Retinal pigment epithelial cell (primary cell): Measurements from ENCODE around the gene TUBE1.
"Not testable (repeated sequence)": the region's sequence is repeated elsewhere in the genome, so short reads cannot be mapped to it uniquely, and the experiment has no call there.

Source experiments
- DNase-seq: peaks from one replicate; pipeline ENCODE4 v3.0.0-alpha.2; 2010; ENCODE audit warnings: low read depth
- H3K4me3 ChIP-seq: 2 replicates; pipeline ENCODE4 v1.5.1; 2011; ENCODE audit warnings: mild to moderate bottlenecking, low read length, control low read depth, moderate library complexity
- CTCF ChIP-seq: conservative IDR thresholded peaks from 2 replicates; pipeline ENCODE4 v1.5.1; 2011; ENCODE audit warnings: low read depth, low read length, control low read depth, inconsistent platforms

TUBE1 gene

GRCh38 chr6:112065426-112065986 lies 21.8 kb downstream of the TUBE1 start:
- H3K4me3 ChIP-seq = no peak overlapping the region
- no peak for TF ChIP-seq CTCF
- DNase-seq = no peak

- TF ChIP-seq CTCF = no peak
- H3K4me3 ChIP-seq = no peak overlapping the region
- no peak for DNase-seq
Observed at GRCh38 chr6:112062966-112063365, 24.3 kb downstream of the TUBE1 start.

- no peak overlapping the region for H3K4me3 ChIP-seq
- TF ChIP-seq CTCF = no peak
- DNase-seq = no peak
Observed at GRCh38 chr6:112061605-112062004, 25.7 kb downstream of the TUBE1 start.

GRCh38 chr6:112058243-112059032 lies 28.8 kb downstream of the TUBE1 start:
- no peak for TF ChIP-seq CTCF
- DNase-seq = no peak
- H3K4me3 ChIP-seq = no peak overlapping the region

- TF ChIP-seq CTCF = no peak
- H3K4me3 ChIP-seq = no peak overlapping the region
- no peak for DNase-seq
Observed at GRCh38 chr6:112054555-112055190, 32.6 kb downstream of the TUBE1 start.

- H3K4me3 ChIP-seq = no peak within 1 kb of the TSS
- DNase-seq = no peak
- TF ChIP-seq CTCF = no peak
Observed at GRCh38 chr6:112054001-112054400, 33.3 kb downstream of the TUBE1 start, which contains the start of gene CCN6. CCN6 (plus strand) TSS chr6:112054104; CDS start chr6:112054358, 254 bp downstream.

- DNase-seq, H3K4me3 ChIP-seq: not testable (repeated sequence)
Observed at GRCh38 chr6:112051251-112051740, 36.0 kb downstream of the TUBE1 start.
